ENCODE data around the gene GSN. TPM values are rescaled to one million over a fixed set of nuclear protein-coding genes. Genes with fewer than 3 reads are reported as not detected.

Gene GSN
- total RNA-seq, 1 donor from 2014 or later, result 28.5 TPM

DNA sequence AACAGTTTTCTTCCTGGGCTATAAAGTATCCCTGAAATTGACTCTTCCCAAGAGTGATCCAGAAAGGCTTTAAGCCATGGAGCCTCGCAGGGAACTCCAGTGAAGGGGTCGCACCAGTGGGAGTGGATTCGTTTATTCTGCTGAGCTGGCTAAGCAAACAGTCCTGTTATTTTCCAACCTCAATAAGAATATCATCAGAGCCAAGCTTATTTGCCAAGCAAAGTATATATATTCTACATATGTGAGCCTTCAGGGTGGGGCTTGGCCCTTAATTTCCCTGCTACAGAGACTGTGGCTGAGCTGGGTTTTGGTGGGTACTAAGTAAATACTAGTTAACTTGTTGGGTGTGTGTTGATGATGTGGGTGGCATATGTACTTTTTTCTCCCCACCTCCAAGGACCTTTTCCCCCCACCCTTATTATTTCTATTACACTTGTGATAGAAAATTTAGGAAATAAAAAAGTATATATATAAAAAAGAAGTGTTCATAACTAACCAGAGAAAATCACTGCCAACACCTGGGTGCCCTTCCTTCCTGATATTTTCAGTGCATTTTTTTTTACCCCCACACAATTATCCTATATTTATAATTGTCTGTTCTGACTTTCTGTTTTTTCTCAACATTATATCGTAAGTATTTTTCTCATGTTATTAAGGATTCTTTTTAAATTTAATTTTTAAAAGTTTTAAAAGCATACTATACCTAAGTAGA is 5.3 kb downstream of the GSN start:
- no peak for DNase-seq

GRCh38 chr9:121274851-121275250 is 6.9 kb downstream of the GSN start:
- DNase-seq, result no peak

- no peak for DNase-seq
These were observed 8.1 kb downstream of the GSN start for GRCh38 chr9:121275781-121276658.

- no peak for DNase-seq
These were observed 9.1 kb downstream of the GSN start for GRCh38 chr9:121277026-121277425.

DNA sequence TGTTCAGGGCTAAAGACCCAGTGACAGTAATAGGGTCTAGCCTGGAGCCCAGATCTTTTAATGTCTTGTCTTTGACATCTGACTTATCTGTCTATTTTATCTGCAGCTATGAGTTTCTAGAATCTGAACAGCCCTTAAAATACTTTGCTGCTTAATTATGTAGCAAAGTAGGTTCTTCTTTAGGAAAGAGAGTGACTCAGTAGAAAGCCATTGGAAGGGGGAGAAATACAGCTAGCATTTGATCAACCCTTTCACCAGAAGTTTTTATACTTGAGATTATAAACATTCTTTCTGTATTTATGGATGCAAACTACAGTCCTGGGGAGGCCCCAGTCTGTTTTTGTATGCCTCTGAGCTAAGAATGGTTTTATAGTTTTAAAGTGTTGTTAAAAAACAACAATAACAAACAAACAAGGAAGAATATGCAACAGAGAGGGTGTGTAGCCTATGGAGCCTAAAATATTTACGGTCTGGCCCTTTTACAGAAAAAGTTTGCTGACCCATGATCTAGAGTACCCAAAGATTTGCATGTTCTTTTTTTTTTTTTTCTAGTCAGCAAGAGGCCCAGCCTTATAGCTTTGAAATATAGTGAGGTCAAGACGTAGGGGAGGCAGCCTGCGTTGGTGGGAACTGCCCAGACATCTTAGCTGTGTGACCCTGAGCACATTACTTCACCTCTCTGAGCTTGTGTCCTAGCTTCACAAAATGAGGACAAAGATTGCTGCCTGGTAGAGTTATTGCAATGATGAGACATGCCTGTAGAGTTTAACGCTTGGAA is 9.7 kb downstream of the GSN start:
- no peak for DNase-seq

GRCh38 chr9:121278477-121279261 is 10.7 kb downstream of the GSN start:
- DNase-seq, result peak; percentile 85

GRCh38 chr9:121279776-121280388 is 11.9 kb downstream of the GSN start:
- DNase-seq, result peak; percentile 37

DNA sequence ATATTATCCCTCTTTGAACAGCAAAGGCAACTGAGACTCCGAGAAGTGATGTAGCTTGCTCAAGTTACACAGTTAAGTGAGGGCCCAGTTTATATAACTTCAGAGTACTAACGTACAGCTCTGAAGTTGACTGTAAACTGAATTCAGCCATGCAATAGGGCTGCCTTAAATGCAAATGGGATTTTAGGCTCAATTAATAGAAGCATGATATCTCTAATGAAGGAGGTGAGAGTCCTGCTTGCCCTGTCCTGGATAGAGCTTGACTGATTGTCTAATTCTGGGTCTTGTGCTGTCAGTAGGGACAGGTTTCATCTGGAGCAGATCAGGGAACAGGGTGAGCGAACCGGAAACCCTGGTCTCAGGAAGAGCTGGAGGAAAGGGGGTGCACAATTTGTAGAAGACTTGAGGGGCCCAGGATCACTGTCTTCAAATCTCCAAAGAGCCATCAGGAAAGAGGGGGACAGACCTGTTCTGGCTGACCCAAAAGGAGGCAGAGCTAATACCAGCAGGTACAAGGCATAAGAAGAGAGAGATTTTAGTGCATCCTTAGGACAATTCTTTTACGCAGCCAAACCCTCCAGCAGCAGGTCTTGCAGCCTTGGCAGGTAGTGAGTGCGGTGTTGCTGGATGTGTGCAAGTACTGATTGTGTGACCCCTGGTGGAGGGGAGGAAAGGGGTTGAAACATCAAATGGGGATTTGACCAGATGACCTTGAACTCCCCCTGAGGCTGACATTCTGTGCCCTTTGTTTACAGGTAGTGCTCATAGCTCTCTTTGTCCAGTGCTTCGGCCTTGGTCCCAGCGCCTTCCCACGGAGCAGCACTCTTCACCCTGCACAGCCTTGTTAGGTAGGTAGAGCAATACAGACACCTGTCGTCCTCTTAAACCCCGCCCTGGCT is 13.0 kb downstream of the GSN start:
- no peak for DNase-seq

- DNase-seq, result no peak
These were observed 13.8 kb downstream of the GSN start for GRCh38 chr9:121281614-121282276.

DNA sequence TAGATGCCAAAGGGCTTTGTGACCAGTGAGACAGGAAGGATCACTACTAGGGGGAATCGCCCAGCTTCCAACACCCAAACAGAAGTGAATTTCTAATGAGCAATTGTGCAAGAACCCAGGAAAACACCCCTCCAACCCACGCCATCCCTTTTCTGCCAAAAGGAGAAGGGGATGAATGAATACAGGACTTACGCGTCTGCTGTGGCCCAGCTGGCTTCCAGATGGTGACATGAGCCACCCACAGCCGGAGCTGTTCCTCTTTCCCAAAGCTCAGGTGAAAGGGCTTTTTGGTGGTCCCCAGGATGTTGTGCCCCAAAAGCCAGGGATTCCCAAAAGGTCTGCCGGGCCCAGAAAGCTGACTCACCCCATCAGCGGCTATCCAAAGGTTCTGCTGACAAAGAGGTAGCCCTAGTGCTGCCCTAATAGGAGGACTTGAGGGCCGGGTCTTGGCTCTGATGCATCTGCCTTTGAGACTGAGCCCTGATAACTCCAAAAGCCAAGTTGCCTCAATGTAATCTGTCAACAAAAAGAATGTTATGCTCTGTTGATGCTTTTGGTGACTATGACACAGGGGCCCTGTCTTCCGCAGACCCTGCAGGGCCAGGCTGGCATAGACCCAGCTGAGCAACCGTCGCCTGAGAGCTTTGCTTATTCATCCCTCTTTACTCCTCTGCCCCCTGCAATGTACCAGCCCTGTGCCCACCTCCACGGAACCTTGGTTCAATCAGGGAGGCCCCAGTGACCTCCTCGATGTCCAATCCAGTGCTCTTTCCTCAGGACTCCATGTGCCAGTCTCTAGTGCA is 14.5 kb downstream of the GSN start:
- DNase-seq, result peak; percentile 46

DNA sequence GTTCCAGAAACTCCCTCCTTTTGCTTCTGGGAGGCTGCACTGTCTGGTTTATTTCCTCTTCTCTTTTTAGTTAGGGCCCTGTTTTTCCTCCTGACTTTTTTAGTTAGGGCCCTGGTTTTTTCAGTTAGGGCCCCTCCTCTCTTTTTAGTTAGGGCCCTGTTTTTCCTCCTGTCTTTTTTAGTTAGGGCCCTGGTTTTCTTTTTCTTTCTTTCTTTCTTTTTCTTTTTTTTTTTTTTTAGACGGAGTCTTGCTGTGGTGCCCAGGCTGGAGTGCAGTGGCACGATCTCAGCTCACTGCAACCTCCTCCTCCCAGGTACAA is 15.1 kb downstream of the GSN start:
- no peak for DNase-seq

DNA sequence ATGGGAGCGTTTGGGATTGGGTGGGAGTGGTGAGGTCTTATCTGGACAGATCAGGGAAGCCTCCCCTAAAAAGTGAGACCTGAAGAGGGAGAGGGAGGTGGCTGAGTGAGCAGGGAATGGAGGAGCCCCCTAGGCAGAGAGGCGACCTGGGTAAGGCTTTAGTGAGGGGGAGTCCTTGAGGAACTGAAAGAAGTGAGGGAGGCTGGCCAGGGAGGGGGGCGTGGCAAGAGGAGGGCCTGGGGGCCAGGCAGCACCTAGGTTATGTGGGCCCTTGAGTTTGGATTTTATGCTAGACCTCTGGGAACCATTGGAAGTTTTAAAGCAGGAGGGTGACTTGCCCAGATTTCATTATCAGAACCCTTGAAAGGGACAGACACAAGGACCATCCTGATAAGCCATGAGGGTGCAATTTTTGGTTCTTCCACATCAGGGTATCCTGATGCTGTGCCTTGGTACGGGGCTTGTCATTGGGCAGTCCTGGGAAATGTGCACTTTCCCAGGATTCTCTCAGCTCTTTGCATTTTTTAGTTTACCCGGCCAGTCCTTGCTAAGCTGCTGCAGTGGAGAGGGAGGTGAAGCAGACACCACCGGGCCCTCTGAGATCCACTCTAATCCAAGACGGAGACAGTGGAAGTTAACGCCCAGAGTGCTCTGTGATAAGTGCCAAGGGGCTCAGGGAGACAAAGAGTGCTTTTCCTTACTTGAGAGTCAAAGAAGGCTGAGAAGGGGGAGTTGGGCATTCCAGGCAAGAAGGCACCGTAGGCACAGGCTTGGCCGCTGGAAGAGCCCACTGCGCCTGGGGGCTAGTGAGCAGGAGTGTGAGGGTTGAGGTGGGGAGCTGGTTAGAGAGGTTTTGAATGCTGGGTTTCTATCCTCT is 16.1 kb downstream of the GSN start:
- DNase-seq, result no peak

GRCh38 chr9:121284733-121285451 is 16.9 kb downstream of the GSN start:
- no peak for DNase-seq

DNA sequence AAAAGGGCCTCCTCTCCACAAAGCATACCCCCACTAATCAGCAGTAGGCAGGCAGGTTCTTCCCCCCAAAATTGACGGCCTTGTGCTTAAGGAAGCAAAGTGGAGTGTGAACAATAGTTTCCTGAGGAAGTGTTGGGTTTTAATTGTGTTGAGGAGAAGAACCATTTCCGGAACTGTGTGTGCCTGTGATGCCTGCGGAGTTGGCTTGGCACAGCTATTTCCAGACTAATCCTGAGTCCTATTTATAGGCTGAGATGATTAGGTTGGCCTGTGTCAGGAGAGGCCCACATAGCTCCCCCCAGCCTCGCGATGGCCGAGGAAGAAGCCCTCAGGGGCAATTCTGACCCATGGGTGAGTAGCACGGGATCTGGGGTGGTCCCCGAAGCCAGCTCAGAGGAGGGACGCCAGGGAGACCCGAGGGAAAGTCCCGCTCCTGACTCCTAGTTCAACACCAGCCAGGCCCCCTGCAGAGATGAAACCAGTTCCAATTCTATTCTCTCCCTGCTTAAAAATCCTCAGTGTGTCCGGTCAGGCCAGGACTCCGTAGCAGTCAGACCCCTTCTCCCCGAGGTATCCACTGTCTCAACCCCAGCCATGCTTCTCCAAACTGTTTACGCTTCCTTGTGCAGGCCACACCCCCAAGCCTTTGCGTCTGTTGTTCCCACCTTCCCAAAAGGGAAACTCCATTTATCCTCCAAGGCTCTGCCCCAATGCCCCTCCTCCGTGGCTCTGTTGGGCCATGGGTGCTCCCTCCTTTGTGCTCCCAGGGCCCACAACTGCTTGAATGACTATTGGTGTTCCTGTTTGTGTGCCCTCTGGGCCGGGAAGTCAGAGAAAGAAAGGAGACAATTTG is 18.1 kb downstream of the GSN start:
- no peak for DNase-seq

DNA sequence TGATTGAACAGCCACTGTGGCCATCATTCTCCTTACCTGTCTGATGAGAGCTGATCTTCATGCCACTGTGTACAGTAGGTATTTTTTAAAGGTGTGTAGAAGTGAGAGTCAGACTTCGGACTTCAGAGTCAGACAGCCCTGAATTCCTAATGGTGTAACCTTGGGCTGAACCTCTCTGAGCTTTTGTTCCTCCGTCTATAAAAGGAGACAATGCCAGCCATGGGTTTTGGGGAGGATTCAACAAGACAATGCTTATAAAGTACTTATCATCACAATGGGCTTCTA is 18.7 kb downstream of the GSN start:
- no peak for DNase-seq

DNA sequence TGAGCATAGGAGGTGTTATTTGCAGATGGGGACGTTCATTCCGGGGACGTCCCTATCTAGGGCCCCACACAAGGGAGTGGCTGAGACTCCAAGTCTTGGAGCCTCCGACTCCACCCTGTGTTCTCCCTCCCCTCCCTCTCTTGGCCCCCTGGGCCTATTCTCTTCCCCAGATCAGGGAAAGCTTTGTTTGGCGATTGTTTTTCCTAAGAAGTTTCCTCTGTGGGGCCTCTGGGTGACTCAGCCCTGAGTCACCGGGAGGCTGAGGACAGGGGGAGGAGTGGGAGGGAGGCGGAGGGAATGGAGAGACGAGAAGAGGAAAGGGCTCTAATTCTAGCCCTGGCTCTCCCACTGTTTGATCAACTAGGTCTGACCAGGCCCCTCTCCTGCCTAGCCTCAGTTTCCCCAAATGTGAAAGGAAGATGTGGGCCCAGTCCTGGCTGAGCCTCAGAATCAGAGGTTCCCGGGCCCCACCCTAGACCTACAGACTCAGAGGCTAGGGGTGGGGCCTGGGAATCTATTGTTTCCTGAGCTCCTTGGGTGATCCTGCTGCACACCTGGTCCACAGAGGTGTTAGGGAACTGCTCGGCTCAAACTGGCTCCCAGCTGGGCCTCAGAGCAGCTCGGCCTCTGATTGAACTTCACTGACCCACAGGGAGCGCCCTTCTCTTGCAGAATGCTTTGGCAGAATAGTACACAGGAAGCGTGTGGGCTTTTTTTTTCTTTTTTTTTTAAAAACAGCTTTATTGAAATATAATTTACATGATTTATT is 19.2 kb downstream of the GSN start:
- DNase-seq, result peak; percentile 82

Data from occipital lobe (tissue), 2 donors.